HCT116 (cell line): ENCODE measurements around the gene POLN. TPM values are rescaled to one million over a fixed set of nuclear protein-coding genes. Genes with fewer than 3 reads are reported as not detected.

ENCODE experiments used
- ATAC-seq: fragments of 200-7000 bp; cut with Tn5 transposase; 2 replicates; pipeline ENCODE4 v1.9.1; 2020; ENCODE audit warnings: mild to moderate bottlenecking, moderate library complexity
- BruUV-seq: library from RNA; stranded (reverse); fragments of 400-500 nt; replicated peaks from 2 replicates; lab custom pipeline; 2021; lab: Mats Ljungman, UMichigan
- CTCF ChIA-PET: fragments of 300-600 bp; sonication (Branson Sonifier 250); formaldehyde crosslinking; loops from one replicate; lab custom pipeline; 2021; ENCODE audit warnings: antibody characterized with exemption; lab: Charles Lee
- POLR2A ChIA-PET: fragments of 300-600, 350-600 bp; sonication (Branson Sonifier 250); formaldehyde crosslinking; loops from one replicate; lab custom pipeline; 2021; ENCODE audit warnings: antibody characterized with exemption; lab: Charles Lee
- RAD21 ChIA-PET, 2 experiments: fragments of 300-600 bp; sonication (Branson Sonifier 250); formaldehyde crosslinking; loops; one replicate each; lab custom pipeline; 2023; ENCODE audit warnings: low total read pairs in 2 of 2; ENCODE audit not compliant: uncharacterized antibody in 2 of 2, unreplicated experiment in 2 of 2, low non-redundant PET in 1 of 2; lab: Charles Lee
- DNase-seq: peaks from one replicate; pipeline ENCODE4 v3.0.0-alpha.2; 2010; ENCODE audit warnings: low read depth, low spot score
- H2AFZ ChIP-seq: fragments of 200-600 bp; shearing (Covaris generic), sonication (generic); 2 replicates; pipeline ENCODE4 v1.6.1; 2017; ENCODE audit warnings: low read depth, mixed run types, mixed read lengths, antibody characterized with exemption, low read length; ENCODE audit not compliant: poor library complexity, severe bottlenecking
- H3K27ac ChIP-seq: 2 replicates; pipeline ENCODE4 v1.5.1; 2012; ENCODE audit warnings: low read depth, low read length
- H3K27me3 ChIP-seq: fragments of 200-600 bp; sonication (generic); 2 replicates; pipeline ENCODE4 v1.6.1; 2016; ENCODE audit warnings: mixed run types, low read length, mixed read lengths; ENCODE audit not compliant: insufficient read depth
- H3K36me3 ChIP-seq, 2 experiments: fragments of 200-500 bp in 1 of 2; fragments of 200-600 bp in 1 of 2; sonication (Bioruptor generic) in 1 of 2; sonication (generic) in 1 of 2; 2 replicates each; pipeline versions ENCODE4 v1.5.1 to v1.6.1; 2014 to 2016; ENCODE audit warnings: low read length in 2 of 2, inconsistent platforms in 1 of 2, mixed read lengths in 1 of 2, mixed run types in 1 of 2; ENCODE audit not compliant: insufficient read depth in 2 of 2, control insufficient read depth in 1 of 2
- H3K4me1 ChIP-seq, 2 experiments: fragments of 200-600 bp in 1 of 2; sonication (generic) in 1 of 2; 2 replicates each; pipeline versions ENCODE4 v1.5.1 to v1.6.1; 2012 to 2017; ENCODE audit warnings: low read length in 2 of 2, inconsistent platforms in 1 of 2, mild to moderate bottlenecking in 1 of 2, mixed read lengths in 1 of 2, mixed run types in 1 of 2, moderate library complexity in 1 of 2; ENCODE audit not compliant: insufficient read depth in 2 of 2, control insufficient read depth in 1 of 2
- H3K4me2 ChIP-seq: fragments of 200-600 bp; sonication (generic); 2 replicates; pipeline ENCODE4 v1.6.1; 2017; ENCODE audit warnings: mixed run types, low read length, mixed read lengths
- H3K4me3 ChIP-seq, 2 experiments: fragments of 200-600 bp in 1 of 2; sonication (generic) in 1 of 2; replicated peaks in 1 of 2; 2 replicates each; pipeline ENCODE4 v1.5.1; 2011 to 2016; ENCODE audit warnings: low read length in 2 of 2, control low read depth in 1 of 2, low read depth in 1 of 2, mild to moderate bottlenecking in 1 of 2, mixed read lengths in 1 of 2, mixed run types in 1 of 2
- H3K79me2 ChIP-seq: fragments of 200-600 bp; sonication (generic); 2 replicates; pipeline ENCODE4 v1.6.1; 2017; ENCODE audit warnings: mild to moderate bottlenecking, mixed run types, low read length, moderate library complexity, mixed read lengths; ENCODE audit not compliant: insufficient read depth
- H3K9ac ChIP-seq: fragments of 200-600 bp; sonication (generic); 2 replicates; pipeline ENCODE4 v1.6.1; 2016; ENCODE audit warnings: low read length, mixed read lengths
- H3K9me2 ChIP-seq: fragments of 200-600 bp; sonication (generic), shearing (Covaris generic); 2 replicates; pipeline ENCODE4 v1.6.1; 2017; ENCODE audit warnings: mixed run types, mild to moderate bottlenecking, moderate library complexity; ENCODE audit not compliant: insufficient read depth
- H3K9me3 ChIP-seq, 2 experiments: fragments of 200-500 bp in 1 of 2; fragments of 200-600 bp in 1 of 2; sonication (Bioruptor generic) in 1 of 2; sonication (generic) in 1 of 2; 2 replicates each; pipeline ENCODE4 v1.6.1; 2014 to 2017; ENCODE audit warnings: low read length in 2 of 2, mixed read lengths in 2 of 2, inconsistent platforms in 1 of 2, low read depth in 1 of 2, mild to moderate bottlenecking in 1 of 2, mixed run types in 1 of 2, moderate library complexity in 1 of 2; ENCODE audit not compliant: control insufficient read depth in 1 of 2, insufficient read depth in 1 of 2
- H4K20me1 ChIP-seq: fragments of 200-600 bp; sonication (generic), shearing (Covaris generic); 2 replicates; pipeline ENCODE4 v1.6.1; 2017; ENCODE audit warnings: mixed run types, mild to moderate bottlenecking, moderate library complexity; ENCODE audit not compliant: insufficient read depth
- POLR2AphosphoS5 ChIP-seq: IDR thresholded peaks from 2 replicates; pipeline ENCODE4 v1.6.1; 2011; ENCODE audit warnings: mild to moderate bottlenecking, low read depth, low read length, moderate library complexity
- REST ChIP-seq: IDR thresholded peaks from 2 replicates; pipeline ENCODE4 v1.6.1; 2012; ENCODE audit warnings: low read depth
- SRF ChIP-seq: IDR thresholded peaks from 2 replicates; pipeline ENCODE4 v1.6.1; 2012; ENCODE audit warnings: low read depth
- ZBTB33 ChIP-seq: IDR thresholded peaks from 2 replicates; pipeline ENCODE4 v1.6.1; 2011; ENCODE audit warnings: mild to moderate bottlenecking, low read length, moderate library complexity; ENCODE audit not compliant: insufficient replicate concordance; ENCODE audit errors: extremely low read depth
- intact Hi-C: fragments of 100-400 bp; cut with micrococcal nuclease; formaldehyde crosslinking; loops from 2 replicates; pipeline ENCODE4 v1.10.0; 2022
- total RNA-seq: library from RNA; stranded (reverse); gene quantifications from one replicate; pipeline ENCODE4 v1.2.1, GENCODE V29; 2021; ENCODE audit not compliant: unreplicated experiment

The POLN gene
- total RNA-seq, 1 experiment from 2014 or later: 3.1 TPM

- no peak for ATAC-seq
- TF ChIP-seq SRF: no peak
- no peak for TF ChIP-seq REST
- TF ChIP-seq ZBTB33: no peak
- no peak for TF ChIP-seq POLR2AphosphoS5
- Histone ChIP-seq H3K36me3 (no peaks in the 10 kb centered on the region), H3K9me3 (no peaks in the 10 kb centered on the region), H2AFZ (no peak overlapping the region), H3K27me3 (no peaks in the 10 kb centered on the region), H3K4me2 (peak overlapping the region; percentile 91), H3K9me2 (no peaks in the 10 kb centered on the region), H3K4me1 (peaks cover 9 to 15% of the 10 kb centered on the region in 2 experiments; a peak in 3 of 4 replicates), H3K79me2 (no peaks in the 10 kb centered on the region), H3K27ac (peak overlapping the region; percentile 42; the same call in 1 of the 2 replicates), H3K9ac (peak overlapping the region; percentile 62), H4K20me1 (no peaks in the 10 kb centered on the region), H3K4me3 (peak overlapping the region; percentile 74 to 75)
- ChIA-PET RAD21 (no interaction called here), CTCF (no interaction called here), POLR2A (no interaction called here)
- intact Hi-C loops: loop anchor here (5.0 kb wide), 1 partner anchor 152 kb away; no protein-coding TSS in a partner anchor
- no peak for DNase-seq
- TSS peak; percentile 57 for BruUV-seq
These were observed 18.6 kb upstream of the POLN start for GRCh38 chr4:2260344-2261109.
